ENCODE measurements around the gene SCLY. TPM values are rescaled to one million over a fixed set of nuclear protein-coding genes. Genes with fewer than 3 reads are reported as not detected.

Gene SCLY
- total RNA-seq, 2 donors from 2014 or later = 18.5 to 32.4 TPM

GRCh38 chr2:238128061-238128440, 67.2 kb downstream of the SCLY start:
- DNase-seq = no peak
- no peak for TF ChIP-seq CTCF (IDR thresholded peaks at IDR 0.05)
- no peak for TF ChIP-seq POLR2A (IDR thresholded peaks at IDR 0.05)
- no peaks in the 10 kb centered on the region for H3K27me3 ChIP-seq
- H3K9me3 ChIP-seq = no peaks in the 10 kb centered on the region
- H3K27ac ChIP-seq = no peak overlapping the region
- intact Hi-C loops (cut with DNase I) = no loop called here
- no peaks in the 10 kb centered on the region for H3K36me3 ChIP-seq (replicated peaks in 1 of 2; ENCODE audit: insufficient read depth in 1 of 2, low read depth in 2 of 2)
- ATAC-seq = no peak
- no peak overlapping the region for H3K4me3 ChIP-seq
- no peaks in the 10 kb centered on the region for H3K4me1 ChIP-seq
- WGBS, 2 donors = 91 to 95% methylated on average over 14 to 22 of the region's 22 CpGs

GRCh38 chr2:238128534-238129001, 67.8 kb downstream of the SCLY start:
- Histone ChIP-seq H3K36me3 (replicated peaks in 1 of 2; ENCODE audit: insufficient read depth in 1 of 2, low read depth in 2 of 2) (no peaks in the 10 kb centered on the region), H3K4me3 (no peak overlapping the region), H3K27me3 (no peaks in the 10 kb centered on the region), H3K9me3 (no peaks in the 10 kb centered on the region), H3K4me1 (no peaks in the 10 kb centered on the region), H3K27ac (no peak overlapping the region)
- whole genome bisulfite sequencing, 2 donors = 86 to 91% methylated on average over 10 to 29 of the region's 30 CpGs
- intact Hi-C loops (cut with DNase I) = no loop called here
- DNase-seq = no peak
- TF ChIP-seq POLR2A (IDR thresholded peaks at IDR 0.05) = no peak
- no peak for TF ChIP-seq CTCF (IDR thresholded peaks at IDR 0.05)
- no peak for ATAC-seq

- Histone ChIP-seq H3K9me3 (no peaks in the 10 kb centered on the region), H3K36me3 (replicated peaks in 1 of 2; ENCODE audit: insufficient read depth in 1 of 2, low read depth in 2 of 2) (no peaks in the 10 kb centered on the region), H3K27ac (no peak overlapping the region), H3K27me3 (no peaks in the 10 kb centered on the region), H3K4me3 (no peak overlapping the region), H3K4me1 (no peaks in the 10 kb centered on the region)
- no peak for TF ChIP-seq POLR2A (IDR thresholded peaks at IDR 0.05)
- no peak for TF ChIP-seq CTCF (IDR thresholded peaks at IDR 0.05)
- DNase-seq = no peak
- WGBS, 2 donors = 87 to 88% methylated on average over 16 to 22 of the region's 22 CpGs
- intact Hi-C loops (cut with DNase I) = no loop called here
- no peak for ATAC-seq
Measured at GRCh38 chr2:238129166-238130010, 68.6 kb downstream of the SCLY start.

- DNase-seq (no peak), ATAC-seq (no peak)
- Histone ChIP-seq H3K9me3 (no peaks in the 10 kb centered on the region), H3K27ac (no peak overlapping the region), H3K4me1 (no peaks in the 10 kb centered on the region), H3K27me3 (no peaks in the 10 kb centered on the region), H3K4me3 (no peak overlapping the region), H3K36me3 (replicated peaks in 1 of 2; ENCODE audit: insufficient read depth in 1 of 2, low read depth in 2 of 2) (no peaks in the 10 kb centered on the region)
- intact Hi-C loops (cut with DNase I) = no loop called here
- WGBS, 2 donors = 81 to 100% methylated on average over 1 to 21 of the region's 28 CpGs
- TF ChIP-seq CTCF (IDR thresholded peaks at IDR 0.05) (no peak), POLR2A (IDR thresholded peaks at IDR 0.05) (no peak)
Measured at GRCh38 chr2:238130111-238130695, 69.4 kb downstream of the SCLY start.
